CD4-positive, CD25-positive, alpha-beta regulatory T cell (primary cell): Measurements from ENCODE around the gene RNF144A. TPM values are rescaled to one million over a fixed set of nuclear protein-coding genes. Genes with fewer than 3 reads are reported as not detected.

Source experiments
- ATAC-seq, 2 donors: fragments of 150-1000 bp; cut with Tn5 transposase; one replicate each; pipeline ENCODE4 v1.10.0; 2021; ENCODE audit warnings: low read depth in 2 of 2, moderate number of reproducible peaks in 2 of 2, moderate library complexity in 1 of 2
- DNase-seq, 3 donors: peaks; one replicate each; pipeline versions ENCODE4 v3.0.0 to v3.0.0-alpha.2; 2012 to 2022; ENCODE audit warnings: mixed read lengths in 1 of 3
- H3K27ac ChIP-seq: one replicate; pipeline ENCODE4 v1.7.0; 2013; ENCODE audit warnings: mild to moderate bottlenecking, low read length; ENCODE audit not compliant: insufficient read depth, poor library complexity, severe bottlenecking
- H3K27me3 ChIP-seq: one replicate; pipeline ENCODE4 v1.7.0; 2013; ENCODE audit warnings: low read length; ENCODE audit not compliant: control insufficient read depth, insufficient read depth
- H3K36me3 ChIP-seq: one replicate; pipeline ENCODE4 v1.7.0; 2013; ENCODE audit warnings: mild to moderate bottlenecking, low read length, moderate library complexity; ENCODE audit not compliant: control insufficient read depth, insufficient read depth
- H3K4me1 ChIP-seq: 2 replicates; pipeline ENCODE4 v1.7.0; 2013; ENCODE audit warnings: mild to moderate bottlenecking, low read length; ENCODE audit not compliant: insufficient read depth, control insufficient read depth, poor library complexity, severe bottlenecking
- H3K4me3 ChIP-seq: one replicate; pipeline ENCODE4 v1.7.0; 2013; ENCODE audit warnings: low read depth, mild to moderate bottlenecking, low read length, moderate library complexity
- H3K9me3 ChIP-seq, 2 experiments: 1 replicate in 1 of 2; 2 replicates in 1 of 2; pipeline ENCODE4 v1.7.0; 2013; ENCODE audit warnings: low read length in 2 of 2, mild to moderate bottlenecking in 1 of 2, moderate library complexity in 1 of 2; ENCODE audit not compliant: control insufficient read depth in 2 of 2
- H3K27ac Mint-ChIP-seq, 3 donors: one replicate each; pipeline ENCODE4 v1.8.0; 2020 to 2022; ENCODE audit warnings: mild to moderate bottlenecking in 3 of 3, mixed read lengths in 3 of 3, moderate library complexity in 2 of 3
- H3K27me3 Mint-ChIP-seq: one replicate; pipeline ENCODE4 v1.8.0; 2022; ENCODE audit warnings: mild to moderate bottlenecking, mixed read lengths
- H3K36me3 Mint-ChIP-seq: one replicate; pipeline ENCODE4 v1.8.0; 2020; ENCODE audit warnings: mixed read lengths
- H3K4me1 Mint-ChIP-seq, 4 donors: one replicate each; pipeline ENCODE4 v1.8.0; 2020 to 2022; ENCODE audit warnings: mixed read lengths in 4 of 4, mild to moderate bottlenecking in 1 of 4
- H3K4me3 Mint-ChIP-seq, 4 donors: one replicate each; pipeline ENCODE4 v1.8.0; 2020 to 2022; ENCODE audit warnings: mild to moderate bottlenecking in 4 of 4, mixed read lengths in 4 of 4, moderate library complexity in 3 of 4
- H3K9me3 Mint-ChIP-seq, 7 donors: one replicate each; pipeline ENCODE4 v1.8.0; 2020 to 2022; ENCODE audit warnings: mixed read lengths in 7 of 7, mild to moderate bottlenecking in 3 of 7, moderate library complexity in 2 of 7
- polyA plus RNA-seq, 4 donors: library from polyadenylated mRNA; unstranded; fragments of 300-500 nt; fragmentation: Illumina TruSeq; gene quantifications; one replicate each; pipeline ENCODE4 v1.2.3, GENCODE V29; 2021
- total RNA-seq: library from RNA; stranded (reverse); gene quantifications from one replicate; pipeline ENCODE4 v1.2.3, GENCODE V29; 2022

The RNF144A gene
- total and polyA plus RNA-seq, 5 donors from 2014 or later = 4.8 to 11.4 (median 8.3) TPM

DNA sequence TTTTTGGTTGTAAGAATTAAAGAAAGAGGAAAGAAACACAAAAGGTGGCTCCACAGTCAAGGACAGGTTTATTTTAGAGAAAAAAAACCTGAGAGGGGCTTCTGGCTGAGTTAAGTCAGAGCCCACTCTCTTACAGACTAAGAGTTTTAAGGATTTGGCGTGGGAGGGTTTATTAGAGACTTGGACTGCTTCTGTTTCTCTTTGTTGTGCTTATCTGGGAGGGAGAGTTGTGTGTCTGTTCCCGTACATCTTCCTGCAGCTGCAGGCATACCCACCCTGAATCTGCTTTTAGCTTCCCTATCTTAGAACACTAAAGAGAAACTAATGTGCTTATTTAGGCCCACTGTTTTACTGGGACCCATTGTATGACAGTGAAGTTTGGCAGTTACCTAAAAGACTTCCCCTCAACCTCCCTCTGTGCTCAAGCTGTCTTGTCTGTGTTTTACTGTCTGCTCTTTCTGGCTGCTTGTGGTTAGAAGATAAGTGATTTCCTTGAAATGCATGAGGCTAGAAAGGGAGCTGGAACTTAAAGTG lies 36.9 kb upstream of the RNF144A start:
- Mint-ChIP-seq H3K27me3 (peaks cover 21% of the 10 kb centered on the region), H3K4me1 (peaks cover 14 to 47% (median 39%) of the 10 kb centered on the region in 4 donors), H3K27ac (peak overlapping the region; percentile 80 to 97 (median 91)), H3K9me3 (no peaks in the 10 kb centered on the region), H3K4me3 (peak overlapping the region in 3 of 4 donors; percentile 53 to 64 (median 53)), H3K36me3 (peaks cover 10% of the 10 kb centered on the region)
- peaks cover 32% of the 10 kb centered on the region for H3K4me1 ChIP-seq
- no peaks in the 10 kb centered on the region for H3K27me3 ChIP-seq
- ATAC-seq (peak; percentile 52 to 56), DNase-seq (peak in 2 of 3 donors; percentile 14 to 72)
- H3K9me3 ChIP-seq = no peaks in the 10 kb centered on the region
- peak overlapping the region; percentile 11 for H3K4me3 ChIP-seq
- no peak overlapping the region for H3K27ac ChIP-seq
- no peaks in the 10 kb centered on the region for H3K36me3 ChIP-seq

DNA sequence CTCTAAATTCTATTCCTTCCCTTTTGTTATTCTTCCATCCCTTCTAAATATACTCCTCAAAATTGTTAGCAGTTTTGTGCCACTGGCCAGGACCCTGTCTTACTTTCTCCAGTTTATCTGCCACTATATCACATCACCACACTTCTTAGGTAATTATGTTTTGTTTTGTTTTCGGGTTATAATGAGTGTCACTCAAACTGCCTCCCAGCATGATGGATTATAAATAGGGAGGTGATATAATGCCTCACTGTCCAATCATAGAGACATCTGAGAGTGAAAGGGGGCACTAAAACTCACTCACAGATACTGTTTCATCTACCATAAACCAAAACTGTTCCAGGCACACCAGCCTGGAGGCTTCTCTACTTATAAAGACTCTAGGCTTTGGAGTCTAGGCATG lies 36.2 kb upstream of the RNF144A start:
- Histone ChIP-seq H3K27ac (no peak overlapping the region), H3K36me3 (no peaks in the 10 kb centered on the region), H3K4me3 (no peak overlapping the region), H3K9me3 (no peaks in the 10 kb centered on the region), H3K4me1 (peaks cover 32% of the 10 kb centered on the region), H3K27me3 (no peaks in the 10 kb centered on the region)
- Mint-ChIP-seq H3K36me3 (peaks cover 10% of the 10 kb centered on the region), H3K27ac (peak overlapping the region in 2 of 3 donors; percentile 4 to 91), H3K4me3 (peak overlapping the region in 2 of 4 donors; percentile 7 to 27), H3K9me3 (no peaks in the 10 kb centered on the region), H3K4me1 (peaks cover 14 to 47% (median 39%) of the 10 kb centered on the region in 4 donors), H3K27me3 (peaks cover 20% of the 10 kb centered on the region)
- DNase-seq (no peak), ATAC-seq (no peak)

- ATAC-seq (no peak), DNase-seq (no peak)
- H3K36me3 Mint-ChIP-seq = peaks cover 10% of the 10 kb centered on the region
- Histone ChIP-seq H3K9me3 (no peaks in the 10 kb centered on the region), H3K27ac (no peak overlapping the region), H3K4me3 (no peak overlapping the region), H3K36me3 (no peaks in the 10 kb centered on the region), H3K4me1 (peaks cover 32% of the 10 kb centered on the region), H3K27me3 (no peaks in the 10 kb centered on the region)
- H3K4me1 Mint-ChIP-seq = peaks cover 14 to 47% (median 39%) of the 10 kb centered on the region in 4 donors
- H3K27ac Mint-ChIP-seq = peak overlapping the region in 1 of 3 donors; percentile 29
- no peak overlapping the region for H3K4me3 Mint-ChIP-seq
- H3K9me3 Mint-ChIP-seq = no peaks in the 10 kb centered on the region
- H3K27me3 Mint-ChIP-seq = peaks cover 17% of the 10 kb centered on the region
Observed at GRCh38 chr2:6881516-6881915, 35.7 kb upstream of the RNF144A start.

GRCh38 chr2:6883448-6884122 lies 33.6 kb upstream of the RNF144A start:
- no peaks in the 10 kb centered on the region for H3K9me3 ChIP-seq
- no peak overlapping the region for H3K27ac Mint-ChIP-seq
- no peak overlapping the region for H3K4me3 Mint-ChIP-seq

DNA sequence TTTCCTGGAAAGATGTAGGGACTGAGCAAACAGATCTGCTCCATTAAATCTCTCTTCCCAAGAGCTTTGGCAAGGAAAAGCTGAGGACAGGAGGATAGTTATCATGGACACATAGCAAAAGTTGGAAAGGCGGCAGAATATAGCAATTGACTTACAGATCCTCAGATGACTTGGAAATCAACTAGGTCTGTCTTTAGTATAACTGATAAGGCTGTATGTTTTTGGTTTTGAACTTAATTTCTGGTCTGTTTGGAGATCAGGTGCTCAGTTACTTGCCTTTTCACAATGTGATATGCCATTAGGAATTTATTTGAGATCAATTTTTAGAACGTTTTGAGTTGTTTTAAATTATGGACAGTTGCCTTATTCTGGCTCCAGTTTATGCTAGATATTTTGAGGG lies 31.7 kb upstream of the RNF144A start:
- DNase-seq = no peak
- ATAC-seq = no peak
- Histone ChIP-seq H3K27ac (no peak overlapping the region), H3K36me3 (no peaks in the 10 kb centered on the region), H3K4me1 (peaks cover under 1% of the 10 kb centered on the region), H3K4me3 (no peak overlapping the region), H3K9me3 (no peaks in the 10 kb centered on the region), H3K27me3 (no peaks in the 10 kb centered on the region)
- H3K4me3 Mint-ChIP-seq = peak overlapping the region in 1 of 4 donors; percentile 21
- H3K36me3 Mint-ChIP-seq = peaks cover 10% of the 10 kb centered on the region
- peaks cover 6% of the 10 kb centered on the region for H3K27me3 Mint-ChIP-seq
- no peaks in the 10 kb centered on the region for H3K9me3 Mint-ChIP-seq
- H3K4me1 Mint-ChIP-seq = peaks cover 5 to 18% (median 12%) of the 10 kb centered on the region in 4 donors
- H3K27ac Mint-ChIP-seq = no peak overlapping the region

More at GRCh38 chr2:6883448-6884122, 33.6 kb upstream of the RNF144A start:
- H3K27me3 Mint-ChIP-seq = peaks cover 6% of the 10 kb centered on the region
- Histone ChIP-seq H3K4me1 (peaks cover 14% of the 10 kb centered on the region), H3K27ac (no peak overlapping the region), H3K4me3 (no peak overlapping the region), H3K27me3 (no peaks in the 10 kb centered on the region), H3K36me3 (no peaks in the 10 kb centered on the region)
- H3K36me3 Mint-ChIP-seq = peaks cover 10% of the 10 kb centered on the region
- DNase-seq = no peak
- H3K9me3 Mint-ChIP-seq = no peaks in the 10 kb centered on the region
- H3K4me1 Mint-ChIP-seq = peaks cover 14 to 30% (median 28%) of the 10 kb centered on the region in 4 donors
- no peak for ATAC-seq

- Mint-ChIP-seq H3K4me3 (peak overlapping the region in 1 of 4 donors; percentile 21), H3K27me3 (peaks cover 6% of the 10 kb centered on the region), H3K9me3 (no peaks in the 10 kb centered on the region), H3K4me1 (peaks cover 2 to 16% (median 9%) of the 10 kb centered on the region in 4 donors), H3K36me3 (peaks cover 10% of the 10 kb centered on the region), H3K27ac (no peak overlapping the region)
- DNase-seq = no peak
- Histone ChIP-seq H3K27ac (no peak overlapping the region), H3K27me3 (no peaks in the 10 kb centered on the region), H3K4me3 (no peak overlapping the region), H3K9me3 (no peaks in the 10 kb centered on the region), H3K4me1 (no peaks in the 10 kb centered on the region), H3K36me3 (no peaks in the 10 kb centered on the region)
- ATAC-seq = no peak
Observed at GRCh38 chr2:6885968-6886367, 31.2 kb upstream of the RNF144A start.

DNA sequence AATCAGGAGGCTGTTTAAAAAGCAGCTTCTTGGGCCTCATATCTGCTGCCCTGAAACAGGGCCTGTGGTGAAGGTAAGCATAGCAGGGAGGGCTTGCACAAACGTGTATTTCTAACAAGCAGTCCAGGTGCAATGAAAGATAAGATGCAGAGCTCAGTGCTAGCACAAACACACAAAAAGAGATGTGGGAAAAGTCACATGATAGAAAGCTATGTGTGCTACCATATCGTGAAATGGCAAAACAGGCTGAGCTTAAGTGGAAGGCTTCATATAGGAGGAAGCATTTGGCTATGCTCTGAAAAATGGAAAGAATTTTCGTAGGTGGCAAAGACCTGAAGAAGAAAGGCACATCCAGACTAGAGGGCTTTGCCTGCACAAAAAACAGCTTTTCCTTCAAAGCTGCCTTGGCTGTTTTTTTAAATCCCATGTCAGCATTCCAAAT lies 29.4 kb upstream of the RNF144A start:
- Histone ChIP-seq H3K4me3 (no peak overlapping the region), H3K36me3 (no peaks in the 10 kb centered on the region), H3K27me3 (no peaks in the 10 kb centered on the region), H3K9me3 (no peaks in the 10 kb centered on the region), H3K27ac (no peak overlapping the region), H3K4me1 (no peaks in the 10 kb centered on the region)
- H3K4me1 Mint-ChIP-seq = peaks cover 0 to 9% (median 0%) of the 10 kb centered on the region in 4 donors
- H3K4me3 Mint-ChIP-seq = no peak overlapping the region
- H3K27ac Mint-ChIP-seq = no peak overlapping the region
- ATAC-seq (no peak), DNase-seq (no peak)
- H3K27me3 Mint-ChIP-seq = peaks cover 6% of the 10 kb centered on the region
- H3K36me3 Mint-ChIP-seq = peaks cover 10% of the 10 kb centered on the region
- no peaks in the 10 kb centered on the region for H3K9me3 Mint-ChIP-seq
